A673 (cell line): Measurements from ENCODE around the gene ANKMY1. TPM values are rescaled to one million over a fixed set of nuclear protein-coding genes. Genes with fewer than 3 reads are reported as not detected.

ENCODE experiments used
- BruUV-seq: library from RNA; stranded (reverse); fragments of 400-500 nt; replicated peaks from 2 replicates; lab custom pipeline; 2021; lab: Mats Ljungman, UMichigan
- CTCF ChIA-PET: fragments of 300-600 bp; sonication (Branson Sonifier 250); formaldehyde crosslinking; loops from one replicate; lab custom pipeline; 2022; ENCODE audit warnings: antibody characterized with exemption; lab: Charles Lee
- POLR2A ChIA-PET: fragments of 300-600 bp; sonication (Branson Sonifier 250); formaldehyde crosslinking; loops from one replicate; lab custom pipeline; 2022; ENCODE audit warnings: antibody characterized with exemption; ENCODE audit not compliant: low non-redundant PET; lab: Charles Lee
- DNase-seq: peaks from one replicate; pipeline ENCODE4 v3.0.0-alpha.2; 2015; ENCODE audit warnings: low spot score
- H3K27ac ChIP-seq: fragments of 200-600 bp; sonication (generic); 2 replicates; pipeline ENCODE4 v1.5.1; 2016; ENCODE audit warnings: mixed run types, low read depth, mild to moderate bottlenecking, mixed read lengths, antibody characterized with exemption, low read length; ENCODE audit not compliant: poor library complexity, severe bottlenecking
- H3K27me3 ChIP-seq: fragments of 200-600 bp; sonication (generic); replicated peaks from 2 replicates; pipeline ENCODE4 v1.6.1; 2017; ENCODE audit warnings: mixed run types, low read depth, mild to moderate bottlenecking, mixed read lengths, antibody characterized with exemption, low read length; ENCODE audit not compliant: insufficient read depth, poor library complexity
- H3K36me3 ChIP-seq: fragments of 200-600 bp; sonication (generic); 2 replicates; pipeline ENCODE4 v1.6.1; 2016; ENCODE audit warnings: mixed run types, mild to moderate bottlenecking, mixed read lengths, antibody characterized with exemption, low read length; ENCODE audit not compliant: insufficient read depth, poor library complexity, severe bottlenecking
- H3K4me1 ChIP-seq: fragments of 200-600 bp; sonication (generic); 2 replicates; pipeline ENCODE4 v1.6.1; 2017; ENCODE audit warnings: mixed run types, mild to moderate bottlenecking, mixed read lengths, antibody characterized with exemption, low read length; ENCODE audit not compliant: insufficient read depth, poor library complexity, severe bottlenecking
- H3K4me3 ChIP-seq: fragments of 200-600 bp; sonication (generic); 2 replicates; pipeline ENCODE4 v1.5.1; 2016; ENCODE audit warnings: low read depth, mixed run types, mild to moderate bottlenecking, mixed read lengths, low read length; ENCODE audit not compliant: poor library complexity, severe bottlenecking
- H3K9me3 ChIP-seq: fragments of 200-600 bp; sonication (generic); 2 replicates; pipeline ENCODE4 v1.6.1; 2016; ENCODE audit warnings: mixed run types, low read depth, mild to moderate bottlenecking, mixed read lengths, antibody characterized with exemption, low read length; ENCODE audit not compliant: poor library complexity, severe bottlenecking
- CTCF ChIP-seq: fragments of 300-800, 200-600 bp; sonication (generic); conservative IDR thresholded peaks from 2 replicates; pipeline ENCODE4 v1.5.1; 2017; ENCODE audit warnings: low read depth, mild to moderate bottlenecking, antibody characterized with exemption, low read length, moderate library complexity, mixed read lengths
- EZH2 ChIP-seq: fragments of 200-600 bp; sonication (generic); IDR thresholded peaks from 2 replicates; pipeline ENCODE4 v1.6.1; 2017; ENCODE audit warnings: borderline replicate concordance, low read depth, mild to moderate bottlenecking, mixed read lengths, antibody characterized with exemption, low read length; ENCODE audit not compliant: poor library complexity, severe bottlenecking
- intact Hi-C: fragments of 100-400 bp; cut with micrococcal nuclease; formaldehyde crosslinking; loops from one replicate; pipeline ENCODE4 v1.10.0; 2022; ENCODE audit not compliant: unreplicated experiment
- total RNA-seq: library from RNA; stranded (reverse); gene quantifications from 2 replicates; pipeline ENCODE4 v1.2.3, GENCODE V29; 2021

Gene ANKMY1
- total RNA-seq, 1 experiment from 2014 or later = 21.8 TPM

- intact Hi-C loops = no loop called here
- no peak for TF ChIP-seq EZH2
- no peak for TF ChIP-seq CTCF
- Histone ChIP-seq H3K27ac (no peak overlapping the region), H3K4me1 (no peaks in the 10 kb centered on the region), H3K27me3 (no peaks in the 10 kb centered on the region), H3K4me3 (no peak overlapping the region), H3K9me3 (no peaks in the 10 kb centered on the region), H3K36me3 (no peaks in the 10 kb centered on the region)
- BruUV-seq = no TSS peak
- CTCF ChIA-PET = no interaction called here
- POLR2A ChIA-PET = no interaction called here
- DNase-seq = no peak
These were observed 55.2 kb downstream of the ANKMY1 start for GRCh38 chr2:240502430-240503121.

GRCh38 chr2:240502059-240502429, 55.7 kb downstream of the ANKMY1 start:
- no peaks in the 10 kb centered on the region for H3K4me1 ChIP-seq
- no TSS peak for BruUV-seq
- no peak for TF ChIP-seq EZH2
- TF ChIP-seq CTCF = no peak
- ChIA-PET POLR2A (no interaction called here), CTCF (no interaction called here)
- no peaks in the 10 kb centered on the region for H3K27me3 ChIP-seq
- intact Hi-C loops = no loop called here
- H3K27ac ChIP-seq = no peak overlapping the region
- no peak for DNase-seq
- H3K9me3 ChIP-seq = no peaks in the 10 kb centered on the region
- H3K36me3 ChIP-seq = no peaks in the 10 kb centered on the region
- no peak overlapping the region for H3K4me3 ChIP-seq

GRCh38 chr2:240501531-240501991, 56.2 kb downstream of the ANKMY1 start:
- ChIA-PET CTCF (no interaction called here), POLR2A (no interaction called here)
- no peaks in the 10 kb centered on the region for H3K27me3 ChIP-seq
- TF ChIP-seq CTCF (no peak), EZH2 (no peak)
- no peak overlapping the region for H3K27ac ChIP-seq
- no peaks in the 10 kb centered on the region for H3K36me3 ChIP-seq
- BruUV-seq = no TSS peak
- DNase-seq = no peak
- no peak overlapping the region for H3K4me3 ChIP-seq
- H3K4me1 ChIP-seq = no peaks in the 10 kb centered on the region
- intact Hi-C loops = no loop called here
- no peaks in the 10 kb centered on the region for H3K9me3 ChIP-seq
